WI38 (cell line): ENCODE measurements around the gene OR6J1.

Experiments
- H3K4me3 ChIP-seq: 2 replicates; pipeline ENCODE4 v1.5.1; 2011; ENCODE audit warnings: low read depth, mild to moderate bottlenecking, control low read depth, low read length
- TF ChIP-seq, protein P1 (sequence below): IDR thresholded peaks from 2 replicates; pipeline ENCODE4 v1.5.1; 2012; ENCODE audit warnings: low read depth, mild to moderate bottlenecking, control low read depth, low read length

Gene OR6J1

DNA sequence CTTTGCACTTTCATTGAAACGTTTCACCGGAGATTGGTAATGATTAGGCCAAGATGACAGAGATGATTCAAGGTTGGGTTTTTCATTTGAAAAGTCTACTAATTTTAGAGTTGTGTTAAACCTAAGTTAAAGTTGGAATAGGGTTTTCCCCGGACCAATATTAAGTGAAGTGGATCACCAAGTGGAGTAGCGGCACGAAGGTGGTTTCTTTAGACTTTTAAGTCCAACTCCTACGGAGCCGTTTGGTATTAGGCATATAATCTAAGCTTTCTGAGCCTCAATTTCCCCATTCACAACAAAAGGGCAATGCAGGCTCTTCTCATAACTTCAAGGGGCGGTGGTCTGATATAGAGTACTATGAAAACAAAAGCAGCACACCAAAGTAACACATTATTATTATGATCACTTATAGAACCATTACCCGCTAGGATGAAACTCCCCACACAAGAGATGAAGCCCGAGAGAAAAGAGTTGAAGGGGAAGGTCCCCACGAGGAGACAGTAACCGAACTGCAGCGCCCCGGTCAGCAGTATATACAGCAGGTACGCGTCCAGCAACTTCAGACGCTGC is 55.5 kb downstream of the OR6J1 start:
- peak overlapping the region; percentile 96 for H3K4me3 ChIP-seq
- TF ChIP-seq, protein P1, sequence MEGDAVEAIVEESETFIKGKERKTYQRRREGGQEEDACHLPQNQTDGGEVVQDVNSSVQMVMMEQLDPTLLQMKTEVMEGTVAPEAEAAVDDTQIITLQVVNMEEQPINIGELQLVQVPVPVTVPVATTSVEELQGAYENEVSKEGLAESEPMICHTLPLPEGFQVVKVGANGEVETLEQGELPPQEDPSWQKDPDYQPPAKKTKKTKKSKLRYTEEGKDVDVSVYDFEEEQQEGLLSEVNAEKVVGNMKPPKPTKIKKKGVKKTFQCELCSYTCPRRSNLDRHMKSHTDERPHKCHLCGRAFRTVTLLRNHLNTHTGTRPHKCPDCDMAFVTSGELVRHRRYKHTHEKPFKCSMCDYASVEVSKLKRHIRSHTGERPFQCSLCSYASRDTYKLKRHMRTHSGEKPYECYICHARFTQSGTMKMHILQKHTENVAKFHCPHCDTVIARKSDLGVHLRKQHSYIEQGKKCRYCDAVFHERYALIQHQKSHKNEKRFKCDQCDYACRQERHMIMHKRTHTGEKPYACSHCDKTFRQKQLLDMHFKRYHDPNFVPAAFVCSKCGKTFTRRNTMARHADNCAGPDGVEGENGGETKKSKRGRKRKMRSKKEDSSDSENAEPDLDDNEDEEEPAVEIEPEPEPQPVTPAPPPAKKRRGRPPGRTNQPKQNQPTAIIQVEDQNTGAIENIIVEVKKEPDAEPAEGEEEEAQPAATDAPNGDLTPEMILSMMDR = no peak

DNA sequence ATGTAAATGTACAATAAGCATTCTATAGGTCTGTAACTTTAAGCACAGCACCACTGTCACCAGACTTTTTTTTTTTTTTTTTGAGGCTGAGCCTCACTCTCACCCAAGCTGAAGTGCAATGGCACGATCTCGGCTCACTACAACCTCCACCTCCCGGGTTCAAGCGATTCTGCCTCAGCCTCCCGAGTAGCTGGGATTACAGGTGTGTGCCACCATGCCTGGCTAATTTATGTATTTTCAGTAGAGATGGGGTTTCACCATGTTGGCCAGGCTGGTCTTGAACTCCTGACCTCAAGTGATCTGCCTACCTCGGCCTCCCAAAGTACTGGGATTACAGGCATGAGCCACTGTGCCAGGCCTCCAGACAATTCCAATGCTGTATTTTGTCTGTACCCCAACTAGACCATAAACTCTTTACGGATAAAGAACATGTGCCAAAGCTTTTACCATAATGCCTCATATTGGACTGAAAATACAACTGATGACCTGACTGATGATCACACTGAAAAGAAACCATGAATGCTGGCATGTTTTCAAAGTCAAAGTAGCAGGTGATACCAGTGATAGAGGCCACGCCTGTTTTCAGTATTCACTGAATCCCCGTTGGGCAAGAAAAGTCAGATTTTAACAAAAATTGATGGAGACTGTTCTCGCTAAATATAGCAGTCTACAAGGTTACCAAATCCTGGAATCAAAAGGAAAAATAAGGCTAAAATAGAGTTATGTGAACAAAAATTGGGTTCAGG is 56.3 kb downstream of the OR6J1 start:
- H3K4me3 ChIP-seq = peak overlapping the region; percentile 96

DNA sequence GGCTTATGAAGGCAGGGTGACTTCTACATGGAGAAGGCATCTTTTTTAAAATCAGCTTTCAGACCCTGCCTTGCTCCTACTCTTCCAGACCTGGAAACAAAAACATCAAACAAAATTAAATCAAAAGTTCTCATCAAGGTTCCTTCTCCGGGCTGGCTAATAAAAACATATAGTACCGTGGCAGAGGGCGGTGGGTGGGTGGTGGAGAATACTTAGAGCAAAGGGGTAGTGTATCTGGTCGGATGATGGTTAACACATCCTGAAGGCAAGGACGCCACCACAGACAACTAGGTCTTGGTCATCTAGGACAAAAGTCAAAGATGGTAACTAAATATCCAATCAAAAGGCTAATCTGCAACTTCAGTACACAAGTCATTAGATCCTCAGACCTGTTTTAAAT is 56.9 kb downstream of the OR6J1 start:
- H3K4me3 ChIP-seq = no peak overlapping the region

DNA sequence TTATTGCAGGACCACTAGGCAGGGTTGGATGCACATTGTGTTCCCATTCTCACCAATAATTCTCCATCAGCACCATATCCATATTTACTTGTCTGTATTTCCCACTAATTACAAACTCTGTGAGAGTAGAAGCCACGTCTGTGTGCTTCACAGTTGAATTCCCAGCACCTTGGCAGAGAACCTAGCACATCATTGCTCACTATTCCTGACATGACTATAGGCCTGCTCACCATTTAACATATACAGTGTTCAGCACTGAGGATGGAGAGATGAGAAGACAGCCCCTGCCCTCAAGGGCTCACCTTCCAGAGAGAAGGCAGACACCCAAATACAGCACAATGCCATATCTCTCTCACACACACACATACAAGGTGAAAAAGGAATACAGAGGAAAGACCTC is 60.2 kb downstream of the OR6J1 start:
- TF ChIP-seq, protein P1 = no peak

More for the DNA sequence above, 56.9 kb downstream of the OR6J1 start:
- TF ChIP-seq, protein P1 = no peak

More for the DNA sequence above, 60.2 kb downstream of the OR6J1 start:
- no peak overlapping the region for H3K4me3 ChIP-seq
